ENCODE results near the gene SLC6A6. TPM values are rescaled to one million over a fixed set of nuclear protein-coding genes. Genes with fewer than 3 reads are reported as not detected.

SLC6A6 gene
- total and polyA plus RNA-seq, 7 donors, result 10.3 to 104 (median 36.2) TPM

GRCh38 chr3:14491396-14492190 is 89.2 kb downstream of the SLC6A6 start:
- Histone ChIP-seq H3K27ac (no peak overlapping the region), H3K4me3 (no peak overlapping the region), H3K9me3 (no peaks in the 10 kb centered on the region), H3K36me3 (ENCODE audit: insufficient read depth in 1 of 2, low read depth in 1 of 2) (peaks cover 0 to 77% of the 10 kb centered on the region in 2 donors), H3K27me3 (ENCODE audit: insufficient read depth in 3 of 3, low read length in 2 of 3) (no peaks in the 10 kb centered on the region), H3K4me1 (no peaks in the 10 kb centered on the region)
- intact Hi-C loops (cut with DNase I), result no loop called here
- ATAC-seq (peak in 3 of 4 donors; percentile 17 to 30 (median 18)), DNase-seq (peak in 1 of 2 donors; percentile 27)
- no peak for TF ChIP-seq CTCF (IDR thresholded peaks at IDR 0.05)
- 80 to 85% (median 84%) methylated on average over 16 to 17 of the region's 17 CpGs for WGBS, 3 donors

- no peak for ATAC-seq
These were observed 90.8 kb downstream of the SLC6A6 start for GRCh38 chr3:14492948-14493881.

GRCh38 chr3:14494279-14494972 is 92.0 kb downstream of the SLC6A6 start:
- peaks cover 3 to 91% of the 10 kb centered on the region in 2 donors for H3K36me3 ChIP-seq (ENCODE audit: insufficient read depth in 1 of 2, low read depth in 1 of 2)
- H3K9me3 ChIP-seq, result no peaks in the 10 kb centered on the region
- WGBS, 3 donors, result 86 to 91% (median 86%) methylated on average over 17 of the region's 17 CpGs
- no peaks in the 10 kb centered on the region for H3K27me3 ChIP-seq (ENCODE audit: insufficient read depth in 3 of 3, low read length in 2 of 3)
- H3K4me1 ChIP-seq, result no peaks in the 10 kb centered on the region
- DNase-seq (peak in 1 of 2 donors; percentile 21), ATAC-seq (no peak)
- no peak for TF ChIP-seq CTCF (IDR thresholded peaks at IDR 0.05)
- H3K4me3 ChIP-seq, result no peak overlapping the region
- no peak overlapping the region for H3K27ac ChIP-seq
- intact Hi-C loops (cut with DNase I), result no loop called here

More at GRCh38 chr3:14492948-14493881, 90.8 kb downstream of the SLC6A6 start:
- Histone ChIP-seq H3K4me1 (no peaks in the 10 kb centered on the region), H3K27me3 (ENCODE audit: insufficient read depth in 3 of 3, low read length in 2 of 3) (no peaks in the 10 kb centered on the region), H3K36me3 (ENCODE audit: insufficient read depth in 1 of 2, low read depth in 1 of 2) (peaks cover under 1 to 79% of the 10 kb centered on the region in 2 donors), H3K4me3 (no peak overlapping the region), H3K27ac (no peak overlapping the region), H3K9me3 (no peaks in the 10 kb centered on the region)
- 80 to 84% (median 83%) methylated on average over 31 of the region's 31 CpGs for WGBS, 3 donors
- intact Hi-C loops (cut with DNase I), result no loop called here
- DNase-seq, result peak in 1 of 2 donors; percentile 46
- no peak for TF ChIP-seq CTCF (IDR thresholded peaks at IDR 0.05)

GRCh38 chr3:14494973-14495300 is 92.5 kb downstream of the SLC6A6 start:
- Histone ChIP-seq H3K27ac (no peak overlapping the region), H3K4me3 (no peak overlapping the region), H3K27me3 (ENCODE audit: insufficient read depth in 3 of 3, low read length in 2 of 3) (no peaks in the 10 kb centered on the region), H3K36me3 (ENCODE audit: insufficient read depth in 1 of 2, low read depth in 1 of 2) (peaks cover 3 to 96% of the 10 kb centered on the region in 2 donors), H3K9me3 (no peaks in the 10 kb centered on the region), H3K4me1 (no peaks in the 10 kb centered on the region)
- intact Hi-C loops (cut with DNase I), result no loop called here
- DNase-seq (no peak), ATAC-seq (no peak)
- WGBS, 3 donors, result 74 to 80% (median 76%) methylated on average over 5 of the region's 5 CpGs
- TF ChIP-seq CTCF (IDR thresholded peaks at IDR 0.05), result no peak
